ENCODE results near the gene BTLA.

Gene BTLA

GRCh38 chr3:112514527-112515128 is 15.4 kb upstream of the BTLA start:
- TF ChIP-seq CTCF (IDR thresholded peaks at IDR 0.05) (no peak), ZFX (IDR thresholded peaks at IDR 0.05; ENCODE audit: borderline replicate concordance) (no peak)
- H3K27ac ChIP-seq = no peak overlapping the region

DNA sequence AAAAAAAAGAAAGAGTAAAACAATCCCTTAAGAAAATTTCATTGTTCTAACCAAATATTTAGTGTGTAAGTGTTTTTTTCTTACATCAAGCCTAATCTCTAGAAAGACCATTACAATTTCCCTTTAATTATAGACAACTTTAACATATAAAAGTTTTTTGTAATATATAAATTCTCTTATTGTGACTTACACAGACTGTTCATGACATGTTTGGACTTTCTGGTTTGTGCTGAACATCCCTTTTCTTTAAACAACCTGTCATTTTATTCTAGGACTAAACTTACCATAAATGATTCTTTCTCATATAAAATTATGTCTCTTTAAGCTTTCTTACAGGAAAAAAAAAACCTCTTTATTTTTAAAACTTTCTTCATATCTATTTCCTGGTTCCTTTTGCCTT is 13.0 kb upstream of the BTLA start:
- H3K27ac ChIP-seq = no peak overlapping the region
- TF ChIP-seq ZFX (IDR thresholded peaks at IDR 0.05; ENCODE audit: borderline replicate concordance) = no peak
- no peak for TF ChIP-seq CTCF (IDR thresholded peaks at IDR 0.05)

GRCh38 chr3:112508860-112509259 is 9.6 kb upstream of the BTLA start:
- TF ChIP-seq CTCF (IDR thresholded peaks at IDR 0.05) = no peak
- TF ChIP-seq ZFX (IDR thresholded peaks at IDR 0.05; ENCODE audit: borderline replicate concordance) = no peak
- H3K27ac ChIP-seq = no peak overlapping the region

DNA sequence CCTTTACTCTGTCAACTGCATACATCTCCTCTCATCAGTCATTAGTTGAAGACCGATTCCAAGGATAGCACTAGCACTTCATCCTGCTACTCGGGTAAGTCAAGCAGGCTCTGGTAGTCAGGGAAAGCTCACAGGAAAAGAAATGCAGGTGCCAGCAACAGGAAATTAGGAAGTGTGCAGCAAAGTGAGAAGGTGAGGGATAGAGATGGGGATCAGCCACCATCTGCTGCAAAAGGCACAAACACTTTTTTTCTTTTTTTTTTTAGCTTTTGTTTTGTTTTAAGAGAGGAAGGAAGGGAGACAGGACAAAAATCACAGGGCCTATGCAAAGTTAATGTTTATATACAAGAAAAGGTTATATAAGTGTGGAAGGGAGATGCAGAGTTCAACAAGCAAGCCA is 9.0 kb upstream of the BTLA start:
- TF ChIP-seq CTCF (IDR thresholded peaks at IDR 0.05) (no peak), ZFX (IDR thresholded peaks at IDR 0.05; ENCODE audit: borderline replicate concordance) (no peak)
- H3K27ac ChIP-seq = no peak overlapping the region

GRCh38 chr3:112505907-112506306 is 6.6 kb upstream of the BTLA start:
- no peak for TF ChIP-seq CTCF (IDR thresholded peaks at IDR 0.05)
- TF ChIP-seq ZFX (IDR thresholded peaks at IDR 0.05; ENCODE audit: borderline replicate concordance) = no peak
- H3K27ac ChIP-seq = no peak overlapping the region

DNA sequence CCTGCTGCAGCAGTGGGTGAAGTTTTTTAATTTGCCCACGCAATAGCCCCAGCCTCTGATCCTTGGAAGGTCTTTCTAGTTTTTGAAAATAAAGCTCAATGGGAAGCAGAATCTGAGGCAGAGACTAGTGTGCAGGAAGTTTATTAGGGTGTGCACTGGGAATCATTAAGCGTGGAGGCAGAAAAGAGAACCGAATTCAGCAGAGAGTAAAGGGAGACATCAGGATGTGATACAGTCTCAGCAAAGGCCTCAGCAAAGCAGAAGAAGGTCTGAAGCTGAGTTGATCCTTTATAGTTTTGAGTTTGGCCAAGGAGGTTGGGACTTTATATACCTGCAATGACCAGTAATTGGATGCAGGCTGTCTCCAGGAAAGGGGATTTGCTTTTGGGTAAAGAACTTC is 4.9 kb upstream of the BTLA start:
- no peak for TF ChIP-seq CTCF (IDR thresholded peaks at IDR 0.05)
- TF ChIP-seq ZFX (IDR thresholded peaks at IDR 0.05; ENCODE audit: borderline replicate concordance) = no peak
- no peak overlapping the region for H3K27ac ChIP-seq

DNA sequence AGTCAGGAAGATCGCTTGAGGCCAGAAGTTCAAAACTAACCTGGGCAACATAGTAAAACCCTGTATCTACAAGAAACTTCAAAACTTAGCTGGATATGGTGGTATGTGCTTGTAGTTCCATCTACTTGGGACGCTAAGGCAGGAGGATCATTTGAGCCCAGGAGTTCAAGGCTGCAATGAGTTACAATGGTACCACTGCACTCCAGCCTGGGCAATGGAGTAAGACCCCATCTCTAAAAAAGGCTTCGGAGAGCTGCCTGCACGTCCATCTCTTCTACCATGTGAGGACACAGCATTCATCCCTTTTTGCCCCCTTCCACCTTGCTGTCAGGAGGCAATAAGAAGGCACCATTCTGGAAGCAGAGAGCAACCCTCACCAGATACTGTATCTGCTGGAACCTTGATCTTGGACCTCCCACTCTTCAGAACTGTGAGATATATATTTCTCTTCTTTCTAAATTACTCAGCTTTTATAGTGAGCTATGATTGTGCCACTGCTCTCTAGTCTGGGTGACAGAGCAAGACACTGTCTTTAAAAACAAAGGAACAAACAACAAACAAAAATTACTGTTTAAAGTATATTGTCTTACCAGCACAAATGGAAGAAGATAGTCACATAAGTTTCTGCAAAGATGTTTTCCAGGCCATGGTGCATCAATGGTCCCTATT is 4.2 kb upstream of the BTLA start:
- H3K27ac ChIP-seq = no peak overlapping the region
- TF ChIP-seq CTCF (IDR thresholded peaks at IDR 0.05) (no peak), ZFX (IDR thresholded peaks at IDR 0.05; ENCODE audit: borderline replicate concordance) (no peak)
